H1 (cell line): ENCODE data around the gene VWCE. TPM values are rescaled to one million over a fixed set of nuclear protein-coding genes. Genes with fewer than 3 reads are reported as not detected.

ENCODE experiments used
- CTCF ChIA-PET: fragments of 300-600 bp; sonication (Branson Sonifier 250); formaldehyde crosslinking; loops from one replicate; lab custom pipeline; 2021; ENCODE audit not compliant: partially characterized antibody; lab: Charles Lee
- POLR2A ChIA-PET: fragments of 300-600 bp; sonication (Branson Sonifier 250); formaldehyde crosslinking; loops from one replicate; lab custom pipeline; 2021; ENCODE audit warnings: inconsistent platforms; ENCODE audit not compliant: partially characterized antibody; lab: Charles Lee
- DNase-seq, 2 experiments: peaks; one replicate each; pipeline versions ENCODE4 v3.0.0 to v3.0.0-alpha.2; 2010 to 2022; ENCODE audit warnings: low spot score in 2 of 2, low read depth in 1 of 2, mixed read lengths in 1 of 2
- FAIRE-seq: peaks from 2 replicates; lab custom pipeline; 2011; peaks lifted over from hg19 to GRCh38; lab: Jason Lieb, UNC
- H2AFZ ChIP-seq: 2 replicates; pipeline ENCODE4 v1.8.1; 2012; ENCODE audit warnings: low read length, inconsistent platforms
- H2AK5ac ChIP-seq: 2 replicates; pipeline ENCODE4 v1.6.1; 2013; ENCODE audit warnings: low read depth, low read length
- H2BK120ac ChIP-seq: replicated peaks from 2 replicates; pipeline ENCODE3; 2013; ENCODE audit warnings: low read depth, low read length, inconsistent platforms
- H2BK12ac ChIP-seq: 2 replicates; pipeline ENCODE4 v1.6.1; 2013; ENCODE audit warnings: low read depth, low read length
- H2BK15ac ChIP-seq: 2 replicates; pipeline ENCODE4 v1.6.1; 2013; ENCODE audit warnings: low read length
- H2BK20ac ChIP-seq: 2 replicates; pipeline ENCODE4 v1.6.1; 2013; ENCODE audit warnings: low read length
- H2BK5ac ChIP-seq: 2 replicates; pipeline ENCODE4 v1.6.1; 2013; ENCODE audit warnings: low read depth, low read length
- H3K14ac ChIP-seq: 2 replicates; pipeline ENCODE4 v1.6.1; 2013; ENCODE audit warnings: inconsistent platforms; ENCODE audit not compliant: insufficient read length
- H3K18ac ChIP-seq: 2 replicates; pipeline ENCODE4 v1.6.1; 2013; ENCODE audit warnings: low read length; ENCODE audit errors: extremely low read depth
- H3K23ac ChIP-seq: 2 replicates; pipeline ENCODE4 v1.6.1; 2013; ENCODE audit warnings: inconsistent platforms; ENCODE audit not compliant: insufficient read length
- H3K23me2 ChIP-seq: 2 replicates; pipeline ENCODE4 v1.6.1; 2013; ENCODE audit warnings: low read depth, low read length
- H3K27ac ChIP-seq: 2 replicates; pipeline ENCODE4 v1.6.1; 2011; ENCODE audit warnings: low read depth, low read length, inconsistent platforms
- H3K27me3 ChIP-seq, 4 experiments: replicated peaks in 1 of 4; 1 replicate in 1 of 4; 2 replicates in 3 of 4; pipeline versions ENCODE4 v1.6.1 to v1.8.1; 2011 to 2013; ENCODE audit warnings: low read length in 3 of 4, mild to moderate bottlenecking in 3 of 4, inconsistent platforms in 2 of 4, mixed read lengths in 2 of 4, moderate library complexity in 1 of 4; ENCODE audit not compliant: control insufficient read depth in 3 of 4, insufficient read depth in 3 of 4; ENCODE audit errors: extremely low read depth in 1 of 4
- H3K36me3 ChIP-seq, 4 experiments: 2 replicates each; pipeline versions ENCODE4 v1.6.1 to v1.8.1; 2011 to 2013; ENCODE audit warnings: mild to moderate bottlenecking in 4 of 4, low read length in 3 of 4, moderate library complexity in 2 of 4, control low read depth in 1 of 4, inconsistent platforms in 1 of 4; ENCODE audit not compliant: insufficient read depth in 4 of 4, control insufficient read depth in 2 of 4
- H3K4ac ChIP-seq: replicated peaks from 2 replicates; pipeline ENCODE3; 2013; ENCODE audit warnings: low read length, low read depth, mixed read lengths, inconsistent platforms; ENCODE audit not compliant: insufficient read length
- H3K4me1 ChIP-seq, 4 experiments: replicated peaks in 1 of 4; 1 replicate in 1 of 4; 2 replicates in 3 of 4; pipeline versions ENCODE4 v1.6.1 to v1.8.1; 2011 to 2013; ENCODE audit warnings: low read length in 3 of 4, inconsistent platforms in 2 of 4, mixed read lengths in 1 of 4; ENCODE audit not compliant: insufficient read depth in 4 of 4, control insufficient read depth in 3 of 4
- H3K4me2 ChIP-seq, 2 experiments: 2 replicates each; pipeline versions ENCODE4 v1.6.1 to v1.8.1; 2011 to 2013; ENCODE audit warnings: low read depth in 2 of 2, low read length in 2 of 2, control low read depth in 1 of 2, inconsistent platforms in 1 of 2, mild to moderate bottlenecking in 1 of 2; ENCODE audit not compliant: insufficient read depth in 1 of 2
- H3K4me3 ChIP-seq, 4 experiments: fragments of 200-600, 300-600 bp in 1 of 4; sonication (generic), shearing (Covaris generic), sonication (Bioruptor Twin) in 1 of 4; 2 replicates each; pipeline versions ENCODE4 v1.5.1 to v1.8.1; 2011 to 2016; ENCODE audit warnings: low read length in 4 of 4, low read depth in 3 of 4, control low read depth in 2 of 4, inconsistent platforms in 2 of 4, mild to moderate bottlenecking in 2 of 4, mixed read lengths in 1 of 4, moderate library complexity in 1 of 4; ENCODE audit not compliant: insufficient read depth in 2 of 4; ENCODE audit errors: extremely low read depth in 1 of 4
- H3K56ac ChIP-seq: replicated peaks from 2 replicates; pipeline ENCODE3; 2013; ENCODE audit warnings: low read depth, mild to moderate bottlenecking, mixed read lengths, low read length, inconsistent platforms; ENCODE audit not compliant: insufficient read length
- H3K79me1 ChIP-seq: 2 replicates; pipeline ENCODE4 v1.6.1; 2013; ENCODE audit warnings: low read depth, low read length, control low read depth
- H3K79me2 ChIP-seq, 2 experiments: 2 replicates each; pipeline versions ENCODE4 v1.6.1 to v1.8.1; 2012 to 2013; ENCODE audit warnings: low read length in 2 of 2, mild to moderate bottlenecking in 2 of 2, inconsistent platforms in 1 of 2; ENCODE audit not compliant: insufficient read depth in 2 of 2, control insufficient read depth in 1 of 2
- H3K9ac ChIP-seq, 4 experiments: replicated peaks in 1 of 4; 1 replicate in 1 of 4; 2 replicates in 3 of 4; pipeline versions ENCODE4 v1.6.1 to v1.8.1; 2011 to 2013; ENCODE audit warnings: low read depth in 3 of 4, low read length in 3 of 4, control low read depth in 2 of 4, mild to moderate bottlenecking in 2 of 4, moderate library complexity in 2 of 4, inconsistent platforms in 1 of 4; ENCODE audit errors: extremely low read depth in 1 of 4
- H3K9me3 ChIP-seq, 2 experiments: 2 replicates each; pipeline versions ENCODE4 v1.6.1 to v1.8.1; 2012 to 2013; ENCODE audit warnings: mild to moderate bottlenecking in 2 of 2, moderate library complexity in 2 of 2, control low read depth in 1 of 2, inconsistent platforms in 1 of 2, low read depth in 1 of 2, low read length in 1 of 2, mixed read lengths in 1 of 2; ENCODE audit not compliant: insufficient read depth in 2 of 2
- H4K20me1 ChIP-seq, 2 experiments: replicated peaks in 1 of 2; 2 replicates each; pipeline versions ENCODE3 to v1.8.1; 2011 to 2013; ENCODE audit warnings: inconsistent platforms in 2 of 2, low read length in 2 of 2, mild to moderate bottlenecking in 1 of 2; ENCODE audit not compliant: insufficient read depth in 2 of 2, control insufficient read depth in 1 of 2
- H4K5ac ChIP-seq: 2 replicates; pipeline ENCODE4 v1.6.1; 2013; ENCODE audit warnings: low read length, low read depth, mixed read lengths, inconsistent platforms; ENCODE audit not compliant: insufficient read length
- H4K8ac ChIP-seq: 2 replicates; pipeline ENCODE4 v1.8.0; 2013; ENCODE audit warnings: mild to moderate bottlenecking, moderate library complexity, low read length, inconsistent platforms; ENCODE audit not compliant: insufficient read depth; ENCODE audit errors: extremely low read depth
- H4K91ac ChIP-seq: replicated peaks from 2 replicates; pipeline ENCODE3; 2013; ENCODE audit warnings: low read length, mixed read lengths, inconsistent platforms; ENCODE audit not compliant: insufficient read length
- WGBS, 2 experiments: shearing (Covaris generic) in 1 of 2; methylation state at CpG; one replicate each; pipeline versions ENCODE4 v1.1.6 to v1.1.7; 2013 to 2015; ENCODE audit warnings: low lambda C conversion rate in 2 of 2, mixed read lengths in 2 of 2, inconsistent platforms in 1 of 2, low coverage in 1 of 2, missing lambda C conversion rate in 1 of 2; ENCODE audit not compliant: insufficient replicate concordance in 2 of 2, insufficient coverage in 1 of 2, insufficient read length in 1 of 2; ENCODE audit errors: extremely low coverage in 1 of 2, missing lambda C conversion rate in 1 of 2; 5-methylcytosine and 5-hydroxymethylcytosine counted together
- polyA plus RNA-seq, 7 experiments: library from polyadenylated mRNA; depleted of rRNA in 3 of 7; stranded (reverse) in 5 of 7; unstranded in 2 of 7; fragments of >200 nt in 5 of 7; fragments of 200-250 nt in 2 of 7; gene quantifications; 1 replicate in 5 of 7; 2 replicates in 1 of 7; 4 replicates in 1 of 7; pipeline versions ENCODE4 v1.2.1 to v1.2.3, GENCODE V29; 2011 to 2013; ENCODE audit warnings: missing spikeins in 2 of 7, mixed read lengths in 2 of 7
- total RNA-seq: library from RNA; stranded (reverse); fragmentation: NEBNext Ultra II Directional; extraction: Animal tissue kit (Norgen Biotek cat#: 25700); gene quantifications from 2 replicates; pipeline ENCODE4 v1.2.1, GENCODE V29; 2021

Gene VWCE
- total and polyA plus RNA-seq, 2 of the 8 experiments (the other 6 are each of a cell fraction or from before 2014, with no cell fraction given), result 9.5 to 12.3 TPM

GRCh38 chr11:61274084-61274483 lies 21.0 kb downstream of the VWCE start:
- no peaks in the 10 kb centered on the region for H3K9me3 ChIP-seq
- no peaks in the 10 kb centered on the region; a peak in 1 of 7 replicates for H3K27me3 ChIP-seq
- no peak overlapping the region for H3K9ac ChIP-seq
- no peak overlapping the region for H3K4ac ChIP-seq
- H3K18ac ChIP-seq, result no peak overlapping the region
- H3K79me2 ChIP-seq, result no peaks in the 10 kb centered on the region; a peak in 1 of 4 replicates
- no peak overlapping the region for H4K5ac ChIP-seq
- no peak overlapping the region for H2BK120ac ChIP-seq
- no peak overlapping the region for H2BK20ac ChIP-seq
- no peak for DNase-seq
- FAIRE-seq, result no peak
- H2BK12ac ChIP-seq, result no peak overlapping the region
- H3K23me2 ChIP-seq, result peaks cover 14% of the 10 kb centered on the region
- no peak overlapping the region for H3K23ac ChIP-seq
- H3K14ac ChIP-seq, result no peak overlapping the region
- ChIA-PET POLR2A (interaction anchor here (1.1 to 2.5 kb wide), 5 partner anchors 10 to 88 kb away, joined by 3 to 9 read pairs (median 6); partner anchors contain the start of genes CYB561A3, TMEM138 and VWCE), CTCF (interaction anchor here (0.5 to 7.2 kb wide), 3 partner anchors 20 to 22 kb away, joined by 3 to 32 read pairs (median 10); no protein-coding TSS in a partner anchor)
- no peak overlapping the region for H4K8ac ChIP-seq
- H3K56ac ChIP-seq, result no peak overlapping the region
- no peaks in the 10 kb centered on the region for H3K4me1 ChIP-seq
- H3K36me3 ChIP-seq, result peaks cover 0 to 14% (median 4%) of the 10 kb centered on the region in 4 experiments; a peak in 4 of 8 replicates
- H3K4me3 ChIP-seq, result no peak overlapping the region
- no peak overlapping the region for H3K4me2 ChIP-seq
- H4K91ac ChIP-seq, result no peak overlapping the region
- no peak overlapping the region; the same call in 1 of the 2 replicates for H2BK5ac ChIP-seq
- WGBS, 2 experiments, result 79% methylated on average over 4 of the region's 4 CpGs; no CpG with 5 or more reads in 1 of the 2 experiments
- H2AFZ ChIP-seq, result no peak overlapping the region
- peaks cover 2% of the 10 kb centered on the region; the same call in 1 of the 2 replicates for H3K79me1 ChIP-seq
- no peak overlapping the region for H2BK15ac ChIP-seq
- H4K20me1 ChIP-seq, result peaks cover 3 to 11% of the 10 kb centered on the region in 2 experiments
- no peak overlapping the region for H3K27ac ChIP-seq
- H2AK5ac ChIP-seq, result no peak overlapping the region
